ENCODE measurements around the gene SLC38A1.
"Not testable (repeated sequence)": the region's sequence is repeated elsewhere in the genome, so short reads cannot be mapped to it uniquely, and the experiment has no call there.

Gene SLC38A1

DNA sequence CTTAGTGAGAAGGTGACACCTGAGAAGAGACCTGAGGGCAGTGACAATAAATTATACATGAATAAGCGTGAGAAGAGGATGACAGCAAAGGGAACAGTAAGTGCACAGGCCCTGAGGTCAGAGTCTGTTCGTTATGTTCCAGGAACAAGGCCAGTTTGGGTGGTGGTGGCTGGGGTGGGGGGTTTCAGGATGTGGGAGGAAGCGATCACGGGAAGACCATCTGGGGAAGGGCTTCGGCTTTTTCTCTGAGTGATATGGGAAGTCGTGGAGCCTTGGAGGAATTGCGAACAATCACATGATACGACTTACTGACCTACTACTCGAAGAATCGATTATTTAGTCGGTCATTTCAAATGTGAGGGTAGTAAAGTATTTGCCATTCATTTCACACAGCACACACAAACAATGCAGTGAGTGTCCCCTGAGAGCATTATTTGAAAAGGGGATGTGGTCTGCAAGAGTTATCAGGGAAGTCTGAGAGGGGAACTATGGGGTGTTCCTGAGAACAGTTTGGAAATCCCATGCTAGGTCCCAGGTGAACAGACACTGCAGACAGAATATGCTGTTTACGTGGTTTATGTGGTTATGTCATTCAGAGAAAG, 94.7 kb downstream of the SLC38A1 start:
- DNase-seq (ENCODE audit: low read depth in 1 of 2, low spot score in 1 of 2), result no peak

DNA sequence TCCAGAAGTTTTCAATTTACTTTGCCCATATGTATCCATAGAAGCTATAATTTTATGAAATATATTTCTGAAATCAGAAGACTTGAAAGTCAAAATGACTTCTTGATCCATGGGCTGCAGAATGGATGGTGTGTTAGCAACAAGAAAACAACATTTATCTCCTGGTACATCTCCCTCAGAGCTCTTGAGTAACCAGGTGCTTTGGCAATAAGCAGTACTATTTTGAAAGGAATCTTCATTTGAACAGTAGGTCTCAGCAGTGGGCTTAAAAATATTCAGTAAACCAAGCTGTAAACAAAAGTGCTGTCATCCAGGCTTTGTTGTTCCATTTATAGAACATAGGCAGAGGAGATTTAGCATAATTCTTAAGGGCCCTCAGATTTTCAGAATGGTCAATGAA, 100.4 kb downstream of the SLC38A1 start:
- DNase-seq (ENCODE audit: low read depth in 1 of 2, low spot score in 1 of 2), result no peak

GRCh38 chr12:46167412-46167811, 101.4 kb downstream of the SLC38A1 start:
- no peak for DNase-seq (ENCODE audit: low read depth in 1 of 2, low spot score in 1 of 2)

DNA sequence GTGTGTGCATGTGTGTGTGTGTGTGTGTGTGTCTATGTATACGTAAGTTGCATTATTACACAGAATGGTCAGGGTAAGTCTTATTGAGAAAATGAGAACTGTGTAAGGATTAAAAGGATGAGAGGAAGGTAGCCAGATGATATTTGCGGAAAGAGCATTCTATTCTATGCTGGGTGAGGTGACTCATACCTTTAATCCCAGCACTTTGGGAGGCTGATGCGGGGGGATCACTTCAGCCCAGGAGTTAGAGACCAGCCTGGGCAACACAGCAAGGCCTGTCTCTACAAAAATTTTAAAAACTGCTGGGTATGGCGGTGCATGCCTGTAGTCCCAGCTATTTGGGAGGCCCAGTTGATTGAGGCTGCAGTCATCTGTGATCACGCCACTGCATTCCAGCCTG, 103.7 kb downstream of the SLC38A1 start:
- no peak for DNase-seq (ENCODE audit: low read depth in 1 of 2, low spot score in 1 of 2)

DNA sequence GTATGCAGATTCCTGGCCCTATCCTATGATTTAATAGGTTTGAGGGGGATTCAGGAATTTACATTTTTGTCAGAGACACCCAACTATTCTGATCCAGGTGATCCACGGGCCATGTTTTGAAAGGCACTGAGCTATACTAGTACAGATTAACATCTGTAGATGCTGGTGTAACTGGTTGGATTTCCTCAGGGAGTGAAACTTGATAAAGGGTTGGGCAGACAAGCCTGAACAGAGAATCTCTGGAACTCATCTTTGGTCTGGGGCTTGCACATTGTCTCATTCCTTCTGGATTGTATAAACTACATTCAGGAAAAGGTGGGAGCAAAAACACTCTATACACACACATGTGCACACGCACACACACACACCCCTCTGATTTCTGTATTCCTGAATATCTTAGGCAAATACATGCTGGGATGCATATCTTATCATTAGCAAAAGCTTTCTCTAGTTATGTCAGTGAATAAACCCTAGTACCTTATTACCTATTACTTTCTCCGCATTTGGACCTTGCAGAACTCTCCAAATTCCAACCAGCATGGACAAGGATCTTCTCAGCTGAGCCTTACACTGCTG, 104.6 kb downstream of the SLC38A1 start:
- no peak for DNase-seq (ENCODE audit: low read depth in 1 of 2, low spot score in 1 of 2)

- not testable (repeated sequence) for DNase-seq (ENCODE audit: low read depth in 1 of 2, low spot score in 1 of 2)
These were observed 106.2 kb downstream of the SLC38A1 start for GRCh38 chr12:46162549-46163076.

DNA sequence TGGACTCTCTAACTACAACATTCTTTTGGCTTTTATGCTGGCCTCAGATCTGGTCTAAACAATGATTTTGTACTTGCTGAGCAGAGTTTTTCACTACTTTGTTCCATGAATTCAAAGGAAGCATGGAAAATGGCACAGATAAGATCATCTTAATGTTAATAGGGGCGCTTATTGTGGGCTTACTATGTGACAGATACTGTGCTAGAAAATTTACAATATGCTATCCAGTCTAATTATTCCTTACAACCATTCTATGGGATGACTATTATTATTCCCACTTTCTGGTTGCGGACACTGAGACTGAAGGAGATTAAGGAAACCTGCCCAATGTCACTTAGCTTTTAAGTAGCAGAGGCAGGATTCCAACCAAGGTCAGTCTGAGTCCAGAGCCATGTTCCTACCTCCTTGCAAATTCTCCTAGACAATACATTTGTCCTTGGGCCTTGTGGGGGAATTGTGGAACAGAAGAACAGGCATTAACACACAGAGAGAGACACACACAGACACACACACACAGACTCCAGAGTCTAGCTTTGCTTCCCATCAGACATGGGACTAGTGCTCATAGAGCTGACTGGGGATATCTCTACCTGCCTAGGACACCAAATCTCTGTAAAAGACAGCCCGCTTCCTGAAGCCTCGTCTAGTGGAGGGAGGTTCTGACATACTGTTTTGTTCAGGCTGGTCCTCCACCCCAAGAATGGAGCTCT, 107.7 kb downstream of the SLC38A1 start:
- DNase-seq (ENCODE audit: low read depth in 1 of 2, low spot score in 1 of 2), result no peak

DNA sequence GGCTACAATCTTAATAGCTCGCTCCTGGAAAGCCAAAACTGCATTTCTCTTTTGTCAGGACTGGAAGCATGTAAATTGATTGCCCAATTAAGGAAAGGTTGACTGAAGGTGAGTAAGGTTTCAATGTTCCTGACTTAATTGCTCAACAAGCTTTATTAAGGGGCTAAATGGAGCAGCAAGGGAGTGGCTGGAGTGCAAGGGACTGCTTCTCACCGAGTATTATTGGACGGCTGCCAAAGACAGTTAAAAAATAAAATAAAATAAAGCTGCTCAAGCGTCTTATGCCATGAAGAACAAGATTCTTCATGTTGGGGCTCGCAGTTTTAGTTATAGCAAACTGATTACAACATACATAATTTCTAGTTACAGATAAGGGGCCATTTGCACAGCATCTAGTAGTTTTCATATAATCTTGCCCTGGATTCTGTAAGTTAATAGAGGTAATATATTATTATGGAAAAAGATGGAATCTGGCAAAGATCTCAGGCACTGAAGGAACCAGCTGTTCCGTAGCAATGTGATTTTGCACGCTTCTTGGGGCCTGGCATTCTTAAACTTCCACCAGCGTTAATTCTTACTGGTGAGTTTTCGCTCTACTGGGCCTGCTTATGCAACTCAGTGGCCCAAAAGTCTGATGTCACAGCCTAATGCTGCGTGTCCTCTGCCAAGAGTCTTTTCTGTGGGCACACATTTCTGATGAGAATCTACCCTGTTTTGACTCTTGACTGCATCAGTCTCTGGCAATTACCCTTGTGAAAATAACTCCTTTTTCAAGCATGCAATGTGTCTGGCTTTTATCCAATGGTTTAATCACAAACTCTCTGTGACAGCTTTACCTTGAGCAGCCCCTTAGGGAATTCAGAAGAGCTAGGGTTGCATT, 108.5 kb downstream of the SLC38A1 start:
- DNase-seq (ENCODE audit: low read depth in 1 of 2, low spot score in 1 of 2), result no peak

- no peak for DNase-seq (ENCODE audit: low read depth in 1 of 2, low spot score in 1 of 2)
These were observed 109.4 kb downstream of the SLC38A1 start for GRCh38 chr12:46159309-46159901.

DNA sequence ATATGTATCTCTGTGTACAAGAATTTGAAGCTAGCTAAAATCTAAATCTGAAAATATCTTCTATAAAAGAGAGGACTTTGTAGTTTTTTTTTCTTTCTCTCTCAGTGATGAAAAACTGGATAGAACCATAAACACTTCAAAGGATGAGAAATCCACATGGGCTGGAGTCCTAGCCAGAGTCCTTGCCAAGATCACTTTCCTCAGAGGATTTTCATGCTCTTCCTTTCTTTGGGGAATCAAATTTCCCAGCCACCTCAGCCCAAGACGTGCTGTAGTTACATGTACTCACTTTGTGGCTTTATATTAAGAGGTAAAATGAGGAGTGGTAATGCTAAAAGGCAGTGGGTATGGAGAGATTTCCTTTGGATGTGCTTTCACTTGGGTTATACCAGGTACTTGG, 110.3 kb downstream of the SLC38A1 start:
- no peak for DNase-seq (ENCODE audit: low read depth in 1 of 2, low spot score in 1 of 2)

DNA sequence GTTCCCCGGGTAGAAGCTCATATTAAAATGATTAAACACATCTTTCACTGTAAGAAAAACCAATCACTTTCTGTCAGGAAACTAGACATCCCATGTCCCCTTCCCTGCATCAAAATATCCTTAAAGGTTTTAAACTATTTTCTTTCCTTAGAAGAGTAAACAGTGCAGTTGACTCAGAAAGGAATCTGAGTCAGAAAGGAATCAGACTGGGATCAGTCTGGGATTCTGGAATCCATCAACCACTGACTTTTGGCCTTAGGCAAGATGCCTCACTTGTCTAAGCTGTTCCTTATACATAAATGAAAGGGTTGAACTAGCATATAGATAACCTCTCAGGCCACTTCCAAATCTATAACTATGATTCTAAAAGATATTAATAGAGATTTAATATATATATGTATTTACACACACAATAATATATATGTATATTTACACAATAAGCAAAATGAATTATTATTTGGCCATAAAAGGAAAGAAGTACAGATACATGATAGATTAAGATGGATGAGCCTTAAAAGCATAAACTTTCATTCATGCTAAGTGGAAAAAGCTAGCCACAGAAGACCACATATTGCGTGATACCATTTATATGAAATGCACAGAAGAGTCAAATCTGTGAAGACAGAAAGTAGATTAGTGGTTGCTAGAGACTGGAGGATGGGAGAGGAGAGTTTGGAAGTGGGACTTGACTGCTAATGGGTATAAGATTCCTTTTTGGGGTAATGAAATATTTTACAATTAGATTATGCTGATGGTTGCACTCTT, 114.4 kb downstream of the SLC38A1 start:
- no peak for DNase-seq (ENCODE audit: low read depth in 1 of 2, low spot score in 1 of 2)

- DNase-seq (ENCODE audit: low read depth in 1 of 2, low spot score in 1 of 2), result no peak
These were observed 115.5 kb downstream of the SLC38A1 start for GRCh38 chr12:46153268-46153872.

- no peak for DNase-seq (ENCODE audit: low read depth in 1 of 2, low spot score in 1 of 2)
These were observed 116.4 kb downstream of the SLC38A1 start for GRCh38 chr12:46152456-46152855.

DNA sequence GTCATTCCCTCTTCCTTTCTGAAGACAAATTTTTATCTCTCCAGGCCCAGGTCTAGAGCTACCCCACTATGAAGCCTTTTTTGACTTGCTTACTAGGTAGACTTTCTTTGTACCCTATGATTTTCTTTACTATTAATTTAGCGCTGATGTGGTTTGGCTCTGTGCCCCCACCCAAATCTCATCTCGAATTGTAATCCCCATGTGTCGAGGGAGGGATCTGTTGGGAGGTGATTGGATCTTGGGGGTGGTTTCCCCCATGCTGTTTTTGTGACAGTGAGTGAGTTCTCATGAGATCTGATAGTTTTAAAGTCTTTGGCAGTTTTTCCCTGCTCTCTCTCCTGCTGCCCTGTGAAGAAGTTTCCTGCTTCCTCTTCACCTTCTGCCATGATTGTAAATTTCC, 118.1 kb downstream of the SLC38A1 start:
- DNase-seq (ENCODE audit: low read depth in 1 of 2, low spot score in 1 of 2), result no peak

- no peak for DNase-seq (ENCODE audit: low read depth in 1 of 2, low spot score in 1 of 2)
These were observed 118.9 kb downstream of the SLC38A1 start for GRCh38 chr12:46149905-46150304.

DNA sequence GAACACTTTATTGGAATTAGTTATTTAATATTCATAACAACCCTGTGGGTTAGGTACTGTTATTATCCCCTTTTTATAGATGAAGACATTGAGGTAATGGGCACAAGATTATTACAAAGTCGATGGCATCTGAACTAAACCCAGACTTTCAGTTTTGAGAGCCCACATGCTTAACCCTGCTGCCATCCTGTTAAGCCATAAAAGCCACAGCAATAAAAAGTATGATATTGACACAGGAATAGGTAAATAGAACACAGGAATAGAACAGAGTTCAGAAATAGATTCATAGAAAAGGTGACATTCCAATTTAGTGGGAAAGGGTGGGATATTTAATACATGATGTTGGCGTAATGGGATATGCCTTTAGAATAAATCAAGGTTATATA, 119.8 kb downstream of the SLC38A1 start:
- DNase-seq (ENCODE audit: low read depth in 1 of 2, low spot score in 1 of 2), result no peak

GRCh38 chr12:46148327-46149078, 120.3 kb downstream of the SLC38A1 start:
- no peak for DNase-seq (ENCODE audit: low read depth in 1 of 2, low spot score in 1 of 2)

DNA sequence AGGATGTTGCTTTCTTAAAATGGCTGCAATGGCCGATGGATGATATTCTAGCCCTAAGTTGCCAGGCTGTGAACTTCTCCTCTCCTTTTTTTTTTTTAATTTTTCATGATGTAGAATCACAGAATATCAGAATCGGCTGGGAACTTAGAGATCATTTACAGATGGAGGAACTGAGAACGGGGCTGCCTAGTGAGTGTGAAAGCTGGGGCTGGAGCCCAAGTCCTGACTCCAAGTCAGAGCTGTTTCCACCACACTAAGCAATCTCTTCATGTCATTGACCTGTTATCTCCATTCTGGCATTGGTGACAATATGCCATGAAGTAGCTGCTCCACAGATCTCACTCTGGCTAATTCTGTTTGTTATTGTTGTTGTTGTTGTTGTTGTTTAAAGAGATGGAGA, 121.7 kb downstream of the SLC38A1 start:
- no peak for DNase-seq (ENCODE audit: low read depth in 1 of 2, low spot score in 1 of 2)

- no peak for DNase-seq (ENCODE audit: low read depth in 1 of 2, low spot score in 1 of 2)
These were observed 123.0 kb downstream of the SLC38A1 start for GRCh38 chr12:46145881-46146280.
